ENCODE results near the gene HBZ. TPM values are rescaled to one million over a fixed set of nuclear protein-coding genes. Genes with fewer than 3 reads are reported as not detected.
A peak's percentile ranks its signal among the peaks of the same experiment; 100 is the strongest.
"Not testable (repeated sequence)": the region's sequence is repeated elsewhere in the genome, so short reads cannot be mapped to it uniquely, and the experiment has no call there.

The HBZ gene
- total RNA-seq, 4 donors from 2014 or later = not detected

- WGBS, 2 donors = 85 to 89% methylated on average over 2 of the region's 2 CpGs
- intact Hi-C loops (cut with DNase I; ENCODE audit: low total_unique reads) = no loop called here
Observed at GRCh38 chr16:146646-147045, 5.8 kb upstream of the HBZ start.

GRCh38 chr16:149024-149660, 3.3 kb upstream of the HBZ start:
- no peak for DNase-seq (ENCODE audit: low spot score in 2 of 2)
- H3K4me3 ChIP-seq (ENCODE audit: low read depth, poor library complexity, severe bottlenecking) = no peak overlapping the region
- no peak for TF ChIP-seq POLR2A (IDR thresholded peaks at IDR 0.05)
- TF ChIP-seq, protein P1, sequence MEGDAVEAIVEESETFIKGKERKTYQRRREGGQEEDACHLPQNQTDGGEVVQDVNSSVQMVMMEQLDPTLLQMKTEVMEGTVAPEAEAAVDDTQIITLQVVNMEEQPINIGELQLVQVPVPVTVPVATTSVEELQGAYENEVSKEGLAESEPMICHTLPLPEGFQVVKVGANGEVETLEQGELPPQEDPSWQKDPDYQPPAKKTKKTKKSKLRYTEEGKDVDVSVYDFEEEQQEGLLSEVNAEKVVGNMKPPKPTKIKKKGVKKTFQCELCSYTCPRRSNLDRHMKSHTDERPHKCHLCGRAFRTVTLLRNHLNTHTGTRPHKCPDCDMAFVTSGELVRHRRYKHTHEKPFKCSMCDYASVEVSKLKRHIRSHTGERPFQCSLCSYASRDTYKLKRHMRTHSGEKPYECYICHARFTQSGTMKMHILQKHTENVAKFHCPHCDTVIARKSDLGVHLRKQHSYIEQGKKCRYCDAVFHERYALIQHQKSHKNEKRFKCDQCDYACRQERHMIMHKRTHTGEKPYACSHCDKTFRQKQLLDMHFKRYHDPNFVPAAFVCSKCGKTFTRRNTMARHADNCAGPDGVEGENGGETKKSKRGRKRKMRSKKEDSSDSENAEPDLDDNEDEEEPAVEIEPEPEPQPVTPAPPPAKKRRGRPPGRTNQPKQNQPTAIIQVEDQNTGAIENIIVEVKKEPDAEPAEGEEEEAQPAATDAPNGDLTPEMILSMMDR (IDR thresholded peaks at IDR 0.05) = no peak
- WGBS, 2 donors = 45 to 46% methylated on average over 8 to 9 of the region's 9 CpGs
- intact Hi-C loops (cut with DNase I; ENCODE audit: low total_unique reads) = no loop called here

More at GRCh38 chr16:146646-147045, 5.8 kb upstream of the HBZ start:
- no peak for DNase-seq (ENCODE audit: low spot score in 2 of 2)
- H3K4me3 ChIP-seq (ENCODE audit: low read depth, poor library complexity, severe bottlenecking) = no peak overlapping the region
- TF ChIP-seq, protein P1 (IDR thresholded peaks at IDR 0.05) = no peak
- no peak for TF ChIP-seq POLR2A (IDR thresholded peaks at IDR 0.05)

- WGBS, 2 donors = 34 to 51% methylated on average over 5 of the region's 6 CpGs
- DNase-seq (ENCODE audit: low spot score in 2 of 2); intact Hi-C loops (cut with DNase I; ENCODE audit: low total_unique reads); H3K4me3 ChIP-seq (ENCODE audit: low read depth, poor library complexity, severe bottlenecking): not testable (repeated sequence)
Observed at GRCh38 chr16:153129-153521, 681 bp downstream of the HBZ start.

GRCh38 chr16:153550-154216, 1.2 kb downstream of the HBZ start:
- DNase-seq (ENCODE audit: low spot score in 2 of 2); H3K4me3 ChIP-seq (ENCODE audit: low read depth, poor library complexity, severe bottlenecking); intact Hi-C loops (cut with DNase I; ENCODE audit: low total_unique reads): not testable (repeated sequence)
- 3% methylated on average over 6 of the region's 74 CpGs; no CpG with 5 or more reads in 1 of the 2 donors for WGBS, 2 donors

- DNase-seq (ENCODE audit: low spot score in 2 of 2) = no peak
- intact Hi-C loops (cut with DNase I; ENCODE audit: low total_unique reads) = no loop called here
- peak overlapping the region; percentile 16 for H3K4me3 ChIP-seq (ENCODE audit: low read depth, poor library complexity, severe bottlenecking)
- 4% methylated on average over 19 to 54 of the region's 59 CpGs for WGBS, 2 donors
- TF ChIP-seq, protein P1 (IDR thresholded peaks at IDR 0.05) = no peak
- no peak for TF ChIP-seq POLR2A (IDR thresholded peaks at IDR 0.05)
Observed at GRCh38 chr16:154217-155030, 2.0 kb downstream of the HBZ start.

GRCh38 chr16:155031-155398, 2.6 kb downstream of the HBZ start:
- 65 to 73% methylated on average over 7 of the region's 7 CpGs for WGBS, 2 donors
- intact Hi-C loops (cut with DNase I; ENCODE audit: low total_unique reads) = no loop called here
- DNase-seq (ENCODE audit: low spot score in 2 of 2) = no peak
- no peak for TF ChIP-seq POLR2A (IDR thresholded peaks at IDR 0.05)
- TF ChIP-seq, protein P1 (IDR thresholded peaks at IDR 0.05) = no peak
- no peak overlapping the region for H3K4me3 ChIP-seq (ENCODE audit: low read depth, poor library complexity, severe bottlenecking)
